ENCODE results near the gene BID.

BID gene

GRCh38 chr22:17724678-17725499 is 49.4 kb downstream of the BID start:
- no peak for TF ChIP-seq CTCF (IDR thresholded peaks at IDR 0.05; ENCODE audit: control insufficient read depth, extremely low read depth, insufficient read depth)
- no peak overlapping the region for H3K4me3 ChIP-seq (ENCODE audit: low read depth, low read length)
- DNase-seq (ENCODE audit: low read depth): no peak

- H3K4me3 ChIP-seq (ENCODE audit: low read depth, low read length): no peak overlapping the region
- DNase-seq (ENCODE audit: low read depth): no peak
- TF ChIP-seq CTCF (IDR thresholded peaks at IDR 0.05; ENCODE audit: control insufficient read depth, extremely low read depth, insufficient read depth): no peak
Observed at GRCh38 chr22:17724241-17724640, 50.0 kb downstream of the BID start.

- TF ChIP-seq CTCF (IDR thresholded peaks at IDR 0.05; ENCODE audit: control insufficient read depth, extremely low read depth, insufficient read depth): no peak
- no peak for DNase-seq (ENCODE audit: low read depth)
Observed at GRCh38 chr22:17719911-17720310, 54.4 kb downstream of the BID start.

GRCh38 chr22:17717708-17718107 is 56.6 kb downstream of the BID start:
- no peak overlapping the region for H3K4me3 ChIP-seq (ENCODE audit: low read depth, low read length)
- TF ChIP-seq CTCF (IDR thresholded peaks at IDR 0.05; ENCODE audit: control insufficient read depth, extremely low read depth, insufficient read depth): no peak
- DNase-seq (ENCODE audit: low read depth): no peak

More at GRCh38 chr22:17719911-17720310, 54.4 kb downstream of the BID start:
- H3K4me3 ChIP-seq (ENCODE audit: low read depth, low read length): no peak overlapping the region

- H3K4me3 ChIP-seq (ENCODE audit: low read depth, low read length): no peak overlapping the region
- DNase-seq (ENCODE audit: low read depth): no peak
- no peak for TF ChIP-seq CTCF (IDR thresholded peaks at IDR 0.05; ENCODE audit: control insufficient read depth, extremely low read depth, insufficient read depth)
Observed at GRCh38 chr22:17716529-17716928, 57.7 kb downstream of the BID start.

- no peak for TF ChIP-seq CTCF (IDR thresholded peaks at IDR 0.05; ENCODE audit: control insufficient read depth, extremely low read depth, insufficient read depth)
- no peak for DNase-seq (ENCODE audit: low read depth)
- H3K4me3 ChIP-seq (ENCODE audit: low read depth, low read length): no peak overlapping the region
Observed at GRCh38 chr22:17712441-17712840, 61.8 kb downstream of the BID start.

- no peak overlapping the region for H3K4me3 ChIP-seq (ENCODE audit: low read depth, low read length)
- TF ChIP-seq CTCF (IDR thresholded peaks at IDR 0.05; ENCODE audit: control insufficient read depth, extremely low read depth, insufficient read depth): no peak
- no peak for DNase-seq (ENCODE audit: low read depth)
Observed at GRCh38 chr22:17710023-17710422, 64.2 kb downstream of the BID start.
